Astrocyte of the spinal cord (primary cell): ENCODE measurements around the gene GLB1L2.
A peak's percentile ranks its signal among the peaks of the same experiment; 100 is the strongest.

Experiments
- DNase-seq: peaks from one replicate; pipeline ENCODE4 v3.0.0; 2011; ENCODE audit warnings: low read depth, low spot score
- H3K4me3 ChIP-seq: 2 replicates; pipeline ENCODE4 v1.5.1; 2011; ENCODE audit warnings: low read depth, mild to moderate bottlenecking, low read length, moderate library complexity
- in situ Hi-C: cut with HindIII; loops from 2 replicates; pipeline ENCODE4 v1.10.0; 2017; ENCODE audit warnings: low sequenced_read_pairs
- TF ChIP-seq, protein P1 (sequence below): IDR thresholded peaks from 2 replicates; pipeline ENCODE4 v1.5.1; 2012; ENCODE audit warnings: low read depth, mild to moderate bottlenecking, low read length, inconsistent platforms

Gene GLB1L2

GRCh38 chr11:134322553-134322952 lies 9.2 kb upstream of the GLB1L2 start:
- no peak overlapping the region for H3K4me3 ChIP-seq
- TF ChIP-seq, protein P1, sequence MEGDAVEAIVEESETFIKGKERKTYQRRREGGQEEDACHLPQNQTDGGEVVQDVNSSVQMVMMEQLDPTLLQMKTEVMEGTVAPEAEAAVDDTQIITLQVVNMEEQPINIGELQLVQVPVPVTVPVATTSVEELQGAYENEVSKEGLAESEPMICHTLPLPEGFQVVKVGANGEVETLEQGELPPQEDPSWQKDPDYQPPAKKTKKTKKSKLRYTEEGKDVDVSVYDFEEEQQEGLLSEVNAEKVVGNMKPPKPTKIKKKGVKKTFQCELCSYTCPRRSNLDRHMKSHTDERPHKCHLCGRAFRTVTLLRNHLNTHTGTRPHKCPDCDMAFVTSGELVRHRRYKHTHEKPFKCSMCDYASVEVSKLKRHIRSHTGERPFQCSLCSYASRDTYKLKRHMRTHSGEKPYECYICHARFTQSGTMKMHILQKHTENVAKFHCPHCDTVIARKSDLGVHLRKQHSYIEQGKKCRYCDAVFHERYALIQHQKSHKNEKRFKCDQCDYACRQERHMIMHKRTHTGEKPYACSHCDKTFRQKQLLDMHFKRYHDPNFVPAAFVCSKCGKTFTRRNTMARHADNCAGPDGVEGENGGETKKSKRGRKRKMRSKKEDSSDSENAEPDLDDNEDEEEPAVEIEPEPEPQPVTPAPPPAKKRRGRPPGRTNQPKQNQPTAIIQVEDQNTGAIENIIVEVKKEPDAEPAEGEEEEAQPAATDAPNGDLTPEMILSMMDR = no peak
- no peak for DNase-seq
- in situ Hi-C loops = no loop called here

DNA sequence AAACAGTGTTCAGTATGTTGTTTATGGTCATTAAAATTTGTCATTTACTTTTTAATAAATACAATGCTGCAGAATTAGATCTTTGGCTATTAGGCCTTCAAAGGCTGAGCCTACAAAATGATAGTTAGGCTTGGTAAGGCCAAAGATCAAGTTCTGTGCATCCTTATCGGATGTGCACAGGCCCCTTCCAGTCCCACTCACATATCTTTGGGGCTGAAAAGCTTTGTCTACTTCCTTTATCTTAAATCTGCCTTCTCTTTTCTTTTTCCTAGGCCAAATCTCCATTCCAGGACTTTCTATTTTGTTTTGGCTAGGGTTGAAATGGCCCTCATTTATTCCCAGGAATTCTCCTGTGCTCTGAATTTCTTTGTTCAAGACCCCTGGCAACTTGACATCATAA lies 3.4 kb upstream of the GLB1L2 start:
- TF ChIP-seq, protein P1 = no peak
- in situ Hi-C loops = no loop called here
- no peak overlapping the region for H3K4me3 ChIP-seq
- DNase-seq = no peak

DNA sequence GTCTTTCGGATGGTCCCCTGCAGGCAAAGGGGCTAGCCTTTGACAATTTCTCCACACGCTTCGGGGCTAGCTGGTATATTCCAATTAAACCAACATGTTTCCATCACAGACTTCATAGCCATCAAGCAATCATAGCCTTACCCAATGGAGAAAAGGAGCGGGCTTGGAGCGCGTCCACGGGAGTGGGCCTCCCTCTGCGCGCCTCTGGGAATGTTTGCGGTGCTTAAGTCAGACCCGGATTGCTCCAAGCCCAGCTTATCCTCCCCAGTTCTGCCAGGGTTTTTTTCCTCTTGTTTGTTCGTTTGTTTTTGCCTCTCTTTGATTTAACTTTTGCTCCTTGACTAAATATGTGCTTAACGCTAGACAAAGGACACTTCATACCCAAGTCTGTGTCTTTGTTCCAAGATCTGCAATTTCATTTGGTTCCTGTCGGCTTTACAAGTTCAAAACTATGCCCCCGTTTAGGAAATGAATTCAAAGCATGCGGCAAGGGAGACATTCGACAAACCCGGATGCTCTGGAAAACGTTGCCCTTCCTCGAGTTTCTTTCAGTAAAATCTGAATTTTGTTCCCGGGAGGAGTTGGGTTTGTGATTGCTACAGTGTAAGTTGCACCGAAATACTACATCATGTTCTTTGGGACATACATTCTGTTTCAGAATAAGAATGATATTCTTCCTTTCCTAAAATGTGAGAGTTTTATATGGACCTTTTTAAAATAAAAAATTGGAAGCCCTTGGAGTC lies 1.0 kb upstream of the GLB1L2 start:
- TF ChIP-seq, protein P1 = no peak

GRCh38 chr11:134332189-134332631 lies 422 bp downstream of the GLB1L2 start:
- in situ Hi-C loops = no loop called here
- TF ChIP-seq, protein P1 = no peak
- DNase-seq = no peak
- H3K4me3 ChIP-seq = peak overlapping the region; percentile 25

More for the DNA sequence above, 1.0 kb upstream of the GLB1L2 start:
- DNase-seq = no peak
- no peak overlapping the region for H3K4me3 ChIP-seq
- in situ Hi-C loops = no loop called here

DNA sequence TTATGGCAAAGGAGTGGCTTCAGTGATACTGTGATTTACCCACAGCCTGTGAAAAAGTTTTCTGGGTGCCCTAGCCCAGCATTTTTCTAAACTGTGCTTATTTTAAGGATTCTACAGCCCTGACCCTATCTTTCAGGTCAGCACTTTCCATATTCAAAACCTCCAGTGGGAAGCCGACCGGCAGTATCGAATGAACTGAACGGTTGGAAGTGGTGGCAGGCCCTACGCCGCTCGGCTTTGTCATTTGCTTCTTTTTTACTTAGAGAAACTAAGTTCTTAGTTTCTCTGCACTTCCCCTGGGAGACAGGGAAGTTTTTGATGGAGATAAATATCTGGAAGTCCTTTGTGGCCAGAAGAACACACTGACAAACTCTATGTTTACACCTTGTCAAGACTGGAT lies 994 bp downstream of the GLB1L2 start:
- in situ Hi-C loops = no loop called here
- H3K4me3 ChIP-seq = no peak overlapping the region
- DNase-seq = no peak
- TF ChIP-seq, protein P1 = no peak

DNA sequence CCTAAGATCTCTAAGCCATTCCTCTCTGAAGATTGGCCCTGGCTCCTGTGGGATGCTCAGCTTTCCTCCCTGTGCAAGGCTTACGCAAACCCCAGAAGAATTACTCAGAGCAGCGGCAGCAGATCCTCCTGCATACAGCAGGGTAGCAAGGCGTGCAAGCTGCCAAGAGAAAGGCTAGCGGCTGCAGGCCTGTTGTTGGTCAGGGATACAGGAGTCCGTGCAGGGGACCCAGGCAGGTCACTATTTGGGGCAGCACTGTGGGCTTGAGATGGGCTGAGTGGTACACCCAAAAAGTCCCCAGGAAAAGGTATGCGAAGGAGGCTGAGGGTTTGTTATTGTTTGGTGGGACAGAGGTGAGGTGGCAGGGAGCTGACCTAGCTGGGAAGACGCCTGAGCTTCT lies 1.5 kb downstream of the GLB1L2 start:
- H3K4me3 ChIP-seq = no peak overlapping the region
- TF ChIP-seq, protein P1 = no peak
- DNase-seq = no peak
- in situ Hi-C loops = no loop called here
